Measurements from ENCODE around the gene UMODL1. TPM values are rescaled to one million over a fixed set of nuclear protein-coding genes. Genes with fewer than 3 reads are reported as not detected.

Gene UMODL1
- total and polyA plus RNA-seq, 2 experiments from 2014 or later: not detected

- DNase-seq (ENCODE audit: low read depth in 1 of 2, low spot score in 1 of 2): no peak
These were observed 75.2 kb downstream of the UMODL1 start for GRCh38 chr21:42146273-42146805.

GRCh38 chr21:42146821-42147220 lies 75.7 kb downstream of the UMODL1 start:
- Histone ChIP-seq H3K9me3 (ENCODE audit: low read depth) (no peaks in the 10 kb centered on the region), H3K36me3 (no peaks in the 10 kb centered on the region)
- DNase-seq (ENCODE audit: low read depth in 1 of 2, low spot score in 1 of 2): no peak

More at GRCh38 chr21:42146273-42146805, 75.2 kb downstream of the UMODL1 start:
- Histone ChIP-seq H3K27me3 (no peaks in the 10 kb centered on the region), H3K4me1 (ENCODE audit: low read depth) (no peaks in the 10 kb centered on the region), H3K9me3 (ENCODE audit: low read depth) (no peaks in the 10 kb centered on the region), H3K27ac (no peak overlapping the region), H3K36me3 (no peaks in the 10 kb centered on the region), H3K4me3 (no peak overlapping the region)
- no peak for TF ChIP-seq CTCF (IDR thresholded peaks at IDR 0.05; ENCODE audit: low read depth, low read length)

GRCh38 chr21:42147386-42148020 lies 76.4 kb downstream of the UMODL1 start:
- Histone ChIP-seq H3K27ac (no peak overlapping the region), H3K4me3 (no peak overlapping the region), H3K4me1 (ENCODE audit: low read depth) (no peaks in the 10 kb centered on the region), H3K9me3 (ENCODE audit: low read depth) (no peaks in the 10 kb centered on the region), H3K36me3 (no peaks in the 10 kb centered on the region), H3K27me3 (no peaks in the 10 kb centered on the region)
- DNase-seq (ENCODE audit: low read depth in 1 of 2, low spot score in 1 of 2): no peak
- no peak for TF ChIP-seq CTCF (IDR thresholded peaks at IDR 0.05; ENCODE audit: low read depth, low read length)

More at GRCh38 chr21:42146821-42147220, 75.7 kb downstream of the UMODL1 start:
- no peak overlapping the region for H3K27ac ChIP-seq
- H3K4me1 ChIP-seq (ENCODE audit: low read depth): no peaks in the 10 kb centered on the region
- H3K27me3 ChIP-seq: no peaks in the 10 kb centered on the region
- no peak for TF ChIP-seq CTCF (IDR thresholded peaks at IDR 0.05; ENCODE audit: low read depth, low read length)
- no peak overlapping the region for H3K4me3 ChIP-seq

- TF ChIP-seq CTCF (IDR thresholded peaks at IDR 0.05; ENCODE audit: low read depth, low read length): no peak
- DNase-seq (ENCODE audit: low read depth in 1 of 2, low spot score in 1 of 2): no peak
- no peaks in the 10 kb centered on the region for H3K4me1 ChIP-seq (ENCODE audit: low read depth)
- no peak overlapping the region for H3K27ac ChIP-seq
- H3K27me3 ChIP-seq: no peaks in the 10 kb centered on the region
- no peaks in the 10 kb centered on the region for H3K36me3 ChIP-seq
- H3K9me3 ChIP-seq (ENCODE audit: low read depth): no peaks in the 10 kb centered on the region
- no peak overlapping the region for H3K4me3 ChIP-seq
These were observed 77.0 kb downstream of the UMODL1 start for GRCh38 chr21:42148097-42148496.

GRCh38 chr21:42148584-42148983 lies 77.5 kb downstream of the UMODL1 start:
- H3K4me1 ChIP-seq (ENCODE audit: low read depth): no peaks in the 10 kb centered on the region
- no peaks in the 10 kb centered on the region for H3K9me3 ChIP-seq (ENCODE audit: low read depth)
- no peaks in the 10 kb centered on the region for H3K27me3 ChIP-seq
- TF ChIP-seq CTCF (IDR thresholded peaks at IDR 0.05; ENCODE audit: low read depth, low read length): no peak
- H3K27ac ChIP-seq: no peak overlapping the region
- no peak overlapping the region for H3K4me3 ChIP-seq
- no peaks in the 10 kb centered on the region for H3K36me3 ChIP-seq
- no peak for DNase-seq (ENCODE audit: low read depth in 1 of 2, low spot score in 1 of 2)

Measured in cardiac muscle cell (in vitro differentiated cells and primary cell).